Mesenteric fat pad (tissue), 1 donor: ENCODE data around the gene DEPDC5. TPM values are rescaled to one million over a fixed set of nuclear protein-coding genes. Genes with fewer than 3 reads are reported as not detected.
"Not testable (repeated sequence)": the region's sequence is repeated elsewhere in the genome, so short reads cannot be mapped to it uniquely, and the experiment has no call there.

Experiments used
- DNase-seq: peaks from one replicate; pipeline ENCODE4 v3.0.0-alpha.2; 2020; ENCODE audit warnings: low spot score
- total RNA-seq: library from RNA; stranded (reverse); fragmentation: NEBNext Ultra II Directional; extraction: Animal tissue kit (Norgen Biotek cat#: 25700); gene quantifications from one replicate; pipeline ENCODE4 v1.2.1, GENCODE V29; 2021
- donor health status: DM: yes; HTN: yes; CAD: no.

Gene DEPDC5
- total RNA-seq, 1 donor from 2014 or later, result 24.7 TPM

- DNase-seq, result no peak
These were observed 5.3 kb upstream of the DEPDC5 start for GRCh38 chr22:31748490-31748889.

DNA sequence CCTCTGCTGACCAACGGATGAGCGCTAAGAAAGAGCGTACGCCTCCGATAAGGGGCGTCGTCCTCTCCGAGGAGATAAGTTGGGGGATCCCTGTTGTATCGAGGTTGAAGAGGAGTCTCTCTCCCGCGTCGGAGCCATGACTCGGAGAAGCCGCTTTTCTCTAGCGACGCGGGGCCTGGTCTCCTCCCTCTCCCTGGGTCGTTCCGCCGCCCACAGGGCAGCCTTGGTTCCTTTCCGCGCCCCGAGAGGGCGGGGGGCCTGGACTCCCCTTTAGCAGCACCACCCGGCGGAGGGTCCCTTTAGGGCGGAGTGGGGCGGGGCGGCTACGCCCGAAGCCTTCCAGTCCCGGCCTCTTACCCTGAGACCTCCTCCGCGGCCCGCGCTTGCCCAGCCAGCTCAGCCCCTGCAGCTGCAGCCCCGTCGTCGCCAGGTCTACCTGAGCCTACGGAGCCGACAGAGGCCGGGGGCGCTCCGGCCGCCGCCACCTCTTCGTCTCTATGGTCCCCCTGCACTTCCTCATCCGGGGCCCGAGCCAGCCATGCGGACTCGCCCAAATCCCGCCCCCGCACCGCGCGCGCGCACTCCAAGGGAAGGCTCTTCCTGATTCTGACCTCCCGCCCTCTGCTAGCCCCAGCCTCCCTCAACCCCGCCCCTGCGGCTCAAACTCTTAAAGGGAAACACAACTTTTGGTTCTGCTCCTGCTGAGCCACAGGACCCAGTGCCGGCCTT lies 4.0 kb upstream of the DEPDC5 start, which contains the start of gene PRR14L:
Gene PRR14L (minus strand): TSS at position 497 of the 729 bp plus-strand sequence. CDS start 11,272 bp downstream, outside the sequence.
- DNase-seq, result peak; percentile 100

DNA sequence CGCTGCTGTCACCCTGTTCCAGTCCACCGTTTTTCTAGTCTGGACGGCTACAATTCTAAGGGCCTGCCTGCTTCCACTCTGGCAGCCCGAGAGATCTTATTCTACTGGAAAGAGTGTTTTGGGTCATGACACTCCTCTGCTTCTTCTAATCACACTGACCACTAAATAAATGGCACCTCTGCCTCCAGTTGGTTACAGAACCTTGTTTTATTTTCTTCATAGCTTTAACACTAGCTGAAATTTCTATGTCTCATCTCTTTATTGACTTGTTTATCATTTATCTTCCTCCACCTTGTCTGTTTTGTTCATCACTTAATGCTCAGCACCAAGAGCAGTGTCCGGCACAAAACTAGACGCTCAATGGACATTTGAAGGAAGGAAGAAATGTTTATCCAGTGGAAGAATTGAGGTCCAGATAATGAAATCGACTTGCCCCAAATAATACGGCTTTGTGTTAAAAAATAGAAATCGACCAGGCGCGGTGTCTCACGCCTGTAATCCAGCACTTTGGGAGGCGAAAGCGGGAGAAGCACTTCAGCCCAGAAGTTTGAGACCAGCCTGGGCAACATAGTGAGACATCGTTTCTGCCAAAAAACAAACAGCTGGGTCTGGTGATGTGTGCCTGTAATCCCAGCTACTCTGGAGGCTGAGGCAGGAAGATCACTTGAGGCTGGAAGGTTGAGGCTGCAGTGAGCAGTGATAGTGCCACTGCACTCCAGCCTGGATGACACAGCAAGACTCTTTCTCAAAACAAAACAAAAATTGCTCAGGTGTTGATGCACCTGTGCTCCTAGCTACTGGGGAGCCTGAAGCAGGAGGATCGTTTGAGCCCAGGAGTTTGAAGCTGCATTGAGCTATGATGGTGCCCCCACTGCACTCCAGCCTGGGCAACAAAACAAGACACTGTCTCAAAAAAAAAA lies 3.2 kb upstream of the DEPDC5 start:
- DNase-seq, result no peak

DNA sequence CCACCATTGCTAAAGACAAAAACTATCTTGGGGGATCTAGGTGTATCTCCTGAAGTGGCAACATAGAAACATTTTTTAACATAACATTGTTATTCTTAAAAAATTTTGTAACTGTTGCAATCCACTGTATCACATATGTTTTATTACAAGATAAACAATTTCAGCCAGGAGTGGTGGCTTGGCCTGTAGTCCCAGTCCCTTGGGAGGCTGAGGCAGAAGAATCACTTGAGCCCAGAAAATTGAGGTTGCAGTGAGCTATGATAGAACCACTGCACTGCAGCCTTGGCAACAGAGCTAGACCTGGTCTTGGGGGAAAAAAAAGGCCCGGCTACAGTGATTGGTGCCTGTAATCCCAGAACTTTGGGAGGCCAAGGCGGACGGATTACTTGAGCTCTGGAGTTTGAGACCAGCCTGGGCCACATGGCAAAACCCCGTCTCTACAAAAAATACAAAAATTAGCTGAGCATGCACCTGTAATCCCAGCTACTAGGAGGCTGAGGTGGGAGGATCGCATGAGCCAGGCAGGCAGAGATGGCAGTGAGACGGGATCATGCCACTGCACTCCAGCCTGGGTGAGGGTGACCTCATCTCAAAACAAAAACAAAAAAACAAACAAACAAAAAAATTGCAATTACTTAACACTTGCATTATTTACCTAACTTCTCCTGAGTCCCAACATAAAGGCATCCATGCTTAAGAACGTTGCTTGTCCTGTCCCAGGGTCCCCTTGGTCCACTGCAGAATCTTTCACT lies 1.5 kb upstream of the DEPDC5 start:
- no peak for DNase-seq

- DNase-seq, result no peak
These were observed 700 bp upstream of the DEPDC5 start for GRCh38 chr22:31753005-31753633.

DNA sequence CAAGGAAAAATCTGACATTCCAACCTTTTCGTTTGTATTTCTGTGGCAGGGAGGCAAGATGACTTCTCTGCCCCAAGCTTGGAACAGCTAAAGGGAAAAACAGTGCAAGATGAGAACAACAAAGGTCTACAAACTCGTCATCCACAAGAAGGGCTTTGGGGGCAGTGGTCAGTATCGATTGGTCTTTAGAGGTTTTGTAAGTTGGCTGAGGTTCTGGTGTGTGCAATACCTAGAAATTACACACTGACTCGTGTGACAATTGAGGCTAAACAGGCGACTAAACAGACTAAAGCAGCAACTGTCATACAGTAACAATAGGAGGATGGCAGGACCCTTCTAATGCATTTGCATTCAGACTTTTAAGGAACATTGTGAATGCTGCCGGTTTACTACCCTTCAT lies 994 bp downstream of the DEPDC5 start:
- no peak for DNase-seq

GRCh38 chr22:31757265-31757664 lies 3.4 kb downstream of the DEPDC5 start:
- DNase-seq, result no peak

- not testable (repeated sequence) for DNase-seq
These were observed 5.0 kb downstream of the DEPDC5 start for GRCh38 chr22:31758860-31759259.

GRCh38 chr22:31764785-31765184 lies 11.0 kb downstream of the DEPDC5 start:
- DNase-seq, result no peak

DNA sequence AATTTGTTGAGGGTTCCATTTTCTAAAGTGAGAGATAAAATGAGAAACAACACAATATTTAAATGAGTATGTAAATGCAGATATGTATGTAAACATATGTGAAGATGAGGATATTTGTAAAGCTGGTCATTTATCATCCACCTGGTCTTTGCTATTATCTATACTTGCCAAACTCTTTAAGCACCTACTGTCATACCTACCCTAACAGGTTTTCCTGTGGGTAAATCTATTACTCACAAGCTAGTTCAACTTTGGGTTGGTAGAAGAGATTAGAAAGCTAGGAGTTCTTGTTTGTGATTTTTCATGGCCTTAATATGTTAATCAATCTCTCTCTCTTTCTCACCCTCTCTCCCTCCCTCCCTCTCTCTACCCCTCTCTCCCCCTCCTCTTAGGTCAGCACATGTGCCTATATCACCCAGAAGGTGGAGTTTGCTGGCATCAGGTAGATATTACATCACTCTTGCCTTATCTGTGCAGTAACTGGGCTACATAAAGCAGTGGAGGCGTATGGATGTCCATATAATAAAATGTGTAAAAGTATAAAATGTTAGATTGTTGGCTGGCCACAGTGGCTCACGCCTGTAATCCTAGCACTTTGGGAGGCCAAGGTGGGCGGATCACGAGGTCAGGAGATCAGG lies 14.7 kb downstream of the DEPDC5 start:
- no peak for DNase-seq

DNA sequence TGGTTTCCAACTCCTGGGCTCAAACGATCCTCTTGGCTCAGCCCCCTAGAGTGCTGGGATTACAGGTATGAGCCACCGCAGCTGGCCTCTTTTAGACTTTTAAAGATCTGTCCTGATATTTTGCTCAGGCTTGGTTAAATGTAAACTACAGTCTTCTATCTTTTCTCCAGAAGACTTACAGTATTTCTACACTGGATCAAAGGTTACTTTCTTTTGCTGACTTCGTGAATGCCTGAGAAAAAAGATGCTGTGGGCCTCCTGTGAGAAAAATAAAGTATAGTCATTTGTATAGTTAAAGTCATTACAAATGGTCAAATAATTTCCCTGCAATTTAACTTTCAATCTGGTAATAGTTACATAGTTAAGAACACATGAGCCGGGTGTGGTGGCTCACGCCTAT lies 19.6 kb downstream of the DEPDC5 start:
- DNase-seq, result no peak

DNA sequence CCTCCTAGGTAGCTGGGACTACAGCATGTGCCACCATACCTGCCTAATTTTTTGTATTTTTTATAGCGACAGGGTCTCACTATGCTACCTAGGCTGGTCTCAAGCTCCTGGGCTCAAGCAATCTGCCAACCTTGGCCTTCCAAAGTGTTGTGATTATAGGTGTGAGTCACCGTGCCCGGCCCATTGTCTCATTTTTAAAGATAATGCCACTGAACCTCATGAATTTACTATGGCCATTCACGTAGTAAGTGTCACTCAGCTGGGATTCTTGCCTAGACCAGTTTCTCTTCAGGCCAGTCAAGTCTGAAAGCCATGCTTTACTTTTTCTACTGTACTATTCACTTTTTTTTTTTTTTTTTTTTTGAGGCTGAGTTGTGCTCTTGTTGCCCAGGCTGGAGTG lies 22.4 kb downstream of the DEPDC5 start:
- DNase-seq, result peak; percentile 33

GRCh38 chr22:31789803-31790202 lies 36.0 kb downstream of the DEPDC5 start:
- peak; percentile 41 for DNase-seq

DNA sequence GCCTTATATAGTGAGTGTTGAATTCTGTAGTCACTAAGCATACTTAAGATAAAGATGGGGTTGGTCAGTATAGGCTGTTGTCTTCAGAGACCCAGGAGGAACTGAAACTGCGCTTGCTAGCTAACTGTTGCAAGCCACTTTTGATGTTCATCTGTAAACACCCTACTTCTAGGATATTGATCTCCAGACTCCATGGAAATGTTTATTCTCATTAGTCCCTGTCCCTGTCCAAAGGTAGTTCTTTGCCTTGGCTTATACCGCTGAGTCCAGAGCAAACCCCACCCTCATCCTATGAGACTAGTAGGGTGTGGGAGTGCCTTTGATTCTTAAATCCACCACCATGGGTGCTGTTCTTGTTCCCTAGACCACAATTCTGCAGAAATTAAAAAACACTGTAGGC lies 36.4 kb downstream of the DEPDC5 start:
- DNase-seq, result no peak

DNA sequence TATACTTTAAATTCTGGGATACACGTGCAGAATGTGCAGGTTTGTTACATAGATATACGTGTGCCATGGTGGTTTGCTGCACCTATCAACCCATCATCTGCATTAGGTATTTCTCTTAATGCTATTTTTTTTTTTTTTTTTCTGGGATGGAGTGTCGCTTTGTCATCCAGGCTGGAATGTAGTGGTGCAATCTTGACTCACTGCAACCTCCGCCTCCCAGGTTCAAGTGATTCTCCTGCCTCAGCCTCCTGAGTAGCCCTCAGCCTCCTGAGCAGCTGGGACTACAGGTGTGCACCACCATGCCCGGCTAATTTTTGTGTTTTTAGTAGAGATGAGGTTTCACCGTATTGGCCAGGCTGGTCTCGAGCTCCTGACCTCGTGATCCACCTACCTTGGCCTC lies 45.5 kb downstream of the DEPDC5 start:
- peak; percentile 3 for DNase-seq

DNA sequence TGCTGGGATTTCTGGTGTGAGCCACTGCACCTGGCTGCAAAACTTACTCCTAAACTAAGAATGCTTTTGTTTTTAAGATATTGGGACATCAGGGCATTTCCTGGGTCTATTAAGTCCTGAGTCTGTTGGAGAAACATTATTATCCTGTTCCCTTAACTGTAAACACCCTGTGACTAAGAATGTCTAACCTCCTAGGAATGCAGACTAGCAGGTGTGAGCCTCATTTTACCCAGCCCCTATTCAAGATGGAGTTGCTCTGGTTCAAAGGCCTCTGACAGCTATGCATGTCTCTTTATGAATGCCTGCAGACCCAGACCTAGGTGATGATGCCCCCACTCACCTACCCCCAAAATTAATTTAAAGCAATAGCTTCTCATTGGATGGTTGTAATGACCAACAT lies 46.2 kb downstream of the DEPDC5 start:
- DNase-seq, result no peak

DNA sequence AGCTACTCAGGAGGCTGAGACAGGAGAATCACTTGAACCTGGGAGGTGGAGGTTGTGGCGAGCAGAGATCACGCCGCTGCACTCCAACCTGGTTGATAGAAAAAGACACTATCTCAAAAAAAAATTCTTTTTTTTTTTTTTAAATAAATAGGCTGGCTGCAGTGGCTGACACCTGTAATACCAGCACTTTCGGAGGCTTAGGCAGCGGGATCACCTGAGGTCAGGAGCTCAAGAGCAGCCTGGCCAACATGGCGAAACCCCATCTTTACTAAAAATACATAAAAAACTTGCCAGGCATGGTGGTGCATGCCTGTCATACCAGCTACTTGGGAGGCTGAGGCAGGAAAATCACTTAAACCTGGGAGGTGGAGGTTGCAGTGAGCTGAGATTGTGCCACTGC lies 47.0 kb downstream of the DEPDC5 start:
- not testable (repeated sequence) for DNase-seq

GRCh38 chr22:31802575-31802974 lies 48.8 kb downstream of the DEPDC5 start:
- DNase-seq, result no peak

DNA sequence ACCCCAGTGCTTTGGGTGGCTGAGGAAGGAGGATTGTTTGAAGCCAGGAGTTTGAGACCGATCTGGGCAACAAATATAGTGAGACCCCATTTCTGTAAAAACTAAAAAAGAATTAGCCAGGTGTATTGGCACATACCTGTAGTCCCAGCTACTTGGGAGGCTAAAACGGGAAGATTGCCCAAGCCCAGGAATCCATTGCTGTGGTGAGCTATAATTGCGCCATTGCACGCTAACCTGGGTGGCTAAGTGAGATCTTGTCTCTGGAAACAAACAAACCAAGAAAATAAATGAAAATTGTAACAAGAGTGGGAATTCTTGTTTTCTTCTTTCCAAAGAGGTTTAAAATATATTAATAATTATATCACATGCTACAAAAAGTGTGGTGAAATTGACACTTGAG lies 52.9 kb downstream of the DEPDC5 start:
- no peak for DNase-seq

DNA sequence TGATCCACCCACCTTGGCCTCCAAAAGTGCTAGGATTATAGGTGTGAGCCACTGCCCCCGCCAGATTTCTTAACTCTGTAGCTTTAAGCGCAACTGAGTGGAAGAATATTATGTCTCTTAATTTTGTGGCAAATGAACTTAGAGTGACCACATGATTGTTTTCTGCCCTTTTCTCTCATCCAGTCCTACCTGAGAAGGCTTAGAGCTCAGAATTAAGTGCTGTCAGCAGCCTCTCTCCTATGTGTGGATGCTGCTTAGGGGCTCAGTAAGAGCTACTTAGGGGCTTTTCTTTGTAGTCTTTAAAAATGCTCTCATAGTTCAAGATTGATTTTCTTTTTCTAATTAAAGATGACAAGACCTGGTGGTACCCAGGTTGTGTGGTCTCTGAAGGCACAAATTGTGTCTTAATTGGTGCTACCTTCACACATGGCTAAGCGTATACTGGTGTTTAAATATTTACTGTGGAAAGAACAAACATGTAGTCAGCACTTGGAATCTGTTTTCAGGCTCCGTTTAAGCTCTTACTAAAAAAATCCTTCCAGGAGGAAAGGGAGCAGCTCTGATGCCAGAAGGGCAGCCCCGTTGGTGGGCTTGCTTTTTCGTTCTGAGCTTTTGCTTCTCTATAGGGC lies 59.3 kb downstream of the DEPDC5 start:
- DNase-seq, result no peak
